Immature natural killer cell (primary cell): ENCODE measurements around the gene C1QL3. TPM values are rescaled to one million over a fixed set of nuclear protein-coding genes. Genes with fewer than 3 reads are reported as not detected.

ENCODE experiments used
- DNase-seq, 3 donors: peaks; one replicate each; pipeline ENCODE4 v3.0.0; 2022; ENCODE audit warnings: mixed read lengths in 1 of 3
- H3K27ac Mint-ChIP-seq, 6 donors: one replicate each; pipeline ENCODE4 v1.8.0; 2020; ENCODE audit warnings: mixed read lengths in 6 of 6, mild to moderate bottlenecking in 5 of 6, inconsistent platforms in 4 of 6, moderate library complexity in 3 of 6
- H3K27me3 Mint-ChIP-seq, 3 donors: one replicate each; pipeline ENCODE4 v1.8.0; 2020 to 2021; ENCODE audit warnings: low read depth in 3 of 3, mild to moderate bottlenecking in 3 of 3, mixed read lengths in 3 of 3, moderate library complexity in 3 of 3, inconsistent platforms in 1 of 3
- H3K36me3 Mint-ChIP-seq, 3 donors: one replicate each; pipeline ENCODE4 v1.8.0; 2020; ENCODE audit warnings: mixed read lengths in 3 of 3, inconsistent platforms in 2 of 3, mild to moderate bottlenecking in 2 of 3
- H3K4me1 Mint-ChIP-seq, 2 donors: one replicate each; pipeline ENCODE4 v1.8.0; 2020; ENCODE audit warnings: inconsistent platforms in 2 of 2, mild to moderate bottlenecking in 2 of 2, mixed read lengths in 2 of 2, moderate library complexity in 1 of 2
- H3K4me3 Mint-ChIP-seq, 5 donors: one replicate each; pipeline ENCODE4 v1.8.0; 2020; ENCODE audit warnings: mild to moderate bottlenecking in 5 of 5, mixed read lengths in 5 of 5, inconsistent platforms in 3 of 5, moderate library complexity in 3 of 5
- H3K9me3 Mint-ChIP-seq, 6 donors: one replicate each; pipeline ENCODE4 v1.8.0; 2020; ENCODE audit warnings: mild to moderate bottlenecking in 6 of 6, mixed read lengths in 6 of 6, inconsistent platforms in 4 of 6, moderate library complexity in 3 of 6
- polyA plus RNA-seq, 3 donors: library from polyadenylated mRNA; unstranded; fragments of 300-500 nt; fragmentation: Illumina TruSeq; gene quantifications; one replicate each; pipeline ENCODE4 v1.2.3, GENCODE V29; 2021

The C1QL3 gene
- polyA plus RNA-seq, 3 donors from 2014 or later, result 0.49 TPM; not detected in 2

GRCh38 chr10:16520900-16521299 is 779 bp downstream of the C1QL3 start:
- no peaks in the 10 kb centered on the region for H3K9me3 Mint-ChIP-seq
- peaks cover 3 to 15% (median 5%) of the 10 kb centered on the region in 3 donors for H3K36me3 Mint-ChIP-seq
- peaks cover 16 to 19% of the 10 kb centered on the region in 2 donors for H3K4me1 Mint-ChIP-seq
- no peak overlapping the region for H3K27ac Mint-ChIP-seq
- peak overlapping the region; percentile 42 to 74 (median 63) for H3K4me3 Mint-ChIP-seq
- H3K27me3 Mint-ChIP-seq, result peaks cover 4 to 10% (median 8%) of the 10 kb centered on the region in 3 donors
- DNase-seq, result peak; percentile 18 to 34 (median 21)

- peaks cover 0 to 11% (median 3%) of the 10 kb centered on the region in 3 donors for H3K36me3 Mint-ChIP-seq
- H3K4me1 Mint-ChIP-seq, result peaks cover 16 to 19% of the 10 kb centered on the region in 2 donors
- peaks cover 4 to 10% (median 8%) of the 10 kb centered on the region in 3 donors for H3K27me3 Mint-ChIP-seq
- H3K4me3 Mint-ChIP-seq, result peak overlapping the region; percentile 79 to 90 (median 82)
- DNase-seq, result peak in 2 of 3 donors; percentile 2 to 3
- H3K27ac Mint-ChIP-seq, result peak overlapping the region in 1 of 6 donors; percentile 73
- H3K9me3 Mint-ChIP-seq, result no peaks in the 10 kb centered on the region
Observed at GRCh38 chr10:16519908-16520861, 1.5 kb downstream of the C1QL3 start.

- peak overlapping the region in 1 of 6 donors; percentile 73 for H3K27ac Mint-ChIP-seq
- peaks cover 4 to 8% (median 7%) of the 10 kb centered on the region in 3 donors for H3K27me3 Mint-ChIP-seq
Observed at GRCh38 chr10:16519250-16519907, 2.3 kb downstream of the C1QL3 start.

GRCh38 chr10:16518822-16519221 is 2.9 kb downstream of the C1QL3 start:
- no peak for DNase-seq
- peaks cover 4 to 7% (median 5%) of the 10 kb centered on the region in 3 donors for H3K36me3 Mint-ChIP-seq
- peaks cover 16 to 19% of the 10 kb centered on the region in 2 donors for H3K4me1 Mint-ChIP-seq
- H3K9me3 Mint-ChIP-seq, result no peaks in the 10 kb centered on the region
- H3K27ac Mint-ChIP-seq, result no peak overlapping the region
- H3K27me3 Mint-ChIP-seq, result peaks cover 4 to 8% (median 7%) of the 10 kb centered on the region in 3 donors
- peak overlapping the region in 3 of 5 donors; percentile 57 to 90 (median 79) for H3K4me3 Mint-ChIP-seq

More at GRCh38 chr10:16519250-16519907, 2.3 kb downstream of the C1QL3 start:
- Mint-ChIP-seq H3K9me3 (no peaks in the 10 kb centered on the region), H3K36me3 (peaks cover 3 to 10% (median 6%) of the 10 kb centered on the region in 3 donors), H3K4me1 (peaks cover 16 to 19% of the 10 kb centered on the region in 2 donors), H3K4me3 (peak overlapping the region; percentile 78 to 90 (median 82))
- no peak for DNase-seq

- no peak for DNase-seq
- Mint-ChIP-seq H3K36me3 (peaks cover 4 to 25% (median 13%) of the 10 kb centered on the region in 3 donors), H3K27me3 (no peaks in the 10 kb centered on the region), H3K9me3 (no peaks in the 10 kb centered on the region), H3K4me1 (no peaks in the 10 kb centered on the region), H3K4me3 (no peak overlapping the region), H3K27ac (no peak overlapping the region)
Observed at GRCh38 chr10:16510843-16511242, 10.8 kb downstream of the C1QL3 start.

GRCh38 chr10:16509996-16510395 is 11.7 kb downstream of the C1QL3 start:
- H3K4me1 Mint-ChIP-seq, result no peaks in the 10 kb centered on the region
- peak overlapping the region in 1 of 6 donors; percentile 6 for H3K27ac Mint-ChIP-seq
- H3K27me3 Mint-ChIP-seq, result no peaks in the 10 kb centered on the region
- H3K9me3 Mint-ChIP-seq, result no peaks in the 10 kb centered on the region
- H3K36me3 Mint-ChIP-seq, result peaks cover 4 to 25% (median 13%) of the 10 kb centered on the region in 3 donors
- DNase-seq, result no peak
- H3K4me3 Mint-ChIP-seq, result no peak overlapping the region

GRCh38 chr10:16505161-16505560 is 16.5 kb downstream of the C1QL3 start:
- peaks cover 8 to 13% (median 11%) of the 10 kb centered on the region in 3 donors for H3K36me3 Mint-ChIP-seq
- H3K27ac Mint-ChIP-seq, result no peak overlapping the region
- H3K4me1 Mint-ChIP-seq, result peaks cover 2 to 14% of the 10 kb centered on the region in 2 donors
- H3K9me3 Mint-ChIP-seq, result no peaks in the 10 kb centered on the region
- no peaks in the 10 kb centered on the region for H3K27me3 Mint-ChIP-seq
- H3K4me3 Mint-ChIP-seq, result no peak overlapping the region
- DNase-seq, result no peak

- Mint-ChIP-seq H3K9me3 (no peaks in the 10 kb centered on the region), H3K27ac (no peak overlapping the region)
Observed at GRCh38 chr10:16497911-16498310, 23.8 kb downstream of the C1QL3 start.

GRCh38 chr10:16493884-16494536 is 27.7 kb downstream of the C1QL3 start:
- H3K4me3 Mint-ChIP-seq, result no peak overlapping the region
- H3K9me3 Mint-ChIP-seq, result no peaks in the 10 kb centered on the region
- no peak for DNase-seq
- H3K27ac Mint-ChIP-seq, result no peak overlapping the region
- peaks cover 0 to 15% of the 10 kb centered on the region in 2 donors for H3K4me1 Mint-ChIP-seq
- H3K36me3 Mint-ChIP-seq, result peaks cover 14 to 26% (median 18%) of the 10 kb centered on the region in 3 donors
- no peaks in the 10 kb centered on the region for H3K27me3 Mint-ChIP-seq

More at GRCh38 chr10:16497911-16498310, 23.8 kb downstream of the C1QL3 start:
- peaks cover 3 to 15% of the 10 kb centered on the region in 2 donors for H3K4me1 Mint-ChIP-seq
- no peak overlapping the region for H3K4me3 Mint-ChIP-seq
- DNase-seq, result no peak
- H3K36me3 Mint-ChIP-seq, result peaks cover 9 to 14% (median 10%) of the 10 kb centered on the region in 3 donors
- no peaks in the 10 kb centered on the region for H3K27me3 Mint-ChIP-seq

- no peak for DNase-seq
- Mint-ChIP-seq H3K9me3 (no peaks in the 10 kb centered on the region), H3K4me1 (peaks cover 0 to 6% of the 10 kb centered on the region in 2 donors), H3K27ac (no peak overlapping the region), H3K4me3 (no peak overlapping the region), H3K27me3 (no peaks in the 10 kb centered on the region), H3K36me3 (peaks cover 19 to 30% (median 23%) of the 10 kb centered on the region in 3 donors)
Observed at GRCh38 chr10:16491933-16492332, 29.7 kb downstream of the C1QL3 start.

- Mint-ChIP-seq H3K27ac (no peak overlapping the region), H3K4me3 (no peak overlapping the region), H3K4me1 (peaks cover 0 to 6% of the 10 kb centered on the region in 2 donors), H3K27me3 (no peaks in the 10 kb centered on the region), H3K36me3 (peaks cover 18 to 31% (median 19%) of the 10 kb centered on the region in 3 donors), H3K9me3 (no peaks in the 10 kb centered on the region)
- no peak for DNase-seq
Observed at GRCh38 chr10:16490511-16490910, 31.2 kb downstream of the C1QL3 start.

GRCh38 chr10:16483241-16483917 is 38.3 kb downstream of the C1QL3 start:
- H3K9me3 Mint-ChIP-seq, result no peaks in the 10 kb centered on the region
- H3K36me3 Mint-ChIP-seq, result peaks cover 5 to 16% (median 10%) of the 10 kb centered on the region in 3 donors
- no peak overlapping the region for H3K27ac Mint-ChIP-seq
- no peak for DNase-seq
- no peaks in the 10 kb centered on the region for H3K27me3 Mint-ChIP-seq
- peaks cover 0 to 14% of the 10 kb centered on the region in 2 donors for H3K4me1 Mint-ChIP-seq
- no peak overlapping the region for H3K4me3 Mint-ChIP-seq
